Endothelial cell (in vitro differentiated cells): ENCODE measurements around the gene SSNA1. TPM values are rescaled to one million over a fixed set of nuclear protein-coding genes. Genes with fewer than 3 reads are reported as not detected.

ENCODE experiments used
- DNase-seq: peaks from one replicate; pipeline ENCODE4 v3.0.0; 2021; ENCODE audit warnings: low spot score
- H3K27ac Mint-ChIP-seq: one replicate; pipeline ENCODE4 v1.8.0; 2021; ENCODE audit warnings: mixed read lengths, inconsistent platforms; ENCODE audit not compliant: unreplicated experiment
- H3K27me3 Mint-ChIP-seq: one replicate; pipeline ENCODE4 v1.8.0; 2021; ENCODE audit warnings: mild to moderate bottlenecking, moderate library complexity, mixed read lengths, inconsistent platforms; ENCODE audit not compliant: unreplicated experiment
- H3K36me3 Mint-ChIP-seq: one replicate; pipeline ENCODE4 v1.8.0; 2021; ENCODE audit warnings: mild to moderate bottlenecking, low read depth, mixed read lengths, inconsistent platforms; ENCODE audit not compliant: unreplicated experiment
- H3K4me1 Mint-ChIP-seq: one replicate; pipeline ENCODE4 v1.8.0; 2021; ENCODE audit warnings: mild to moderate bottlenecking, mixed read lengths, inconsistent platforms; ENCODE audit not compliant: unreplicated experiment
- H3K4me3 Mint-ChIP-seq: one replicate; pipeline ENCODE4 v1.8.0; 2021; ENCODE audit warnings: mild to moderate bottlenecking, mixed read lengths, inconsistent platforms; ENCODE audit not compliant: unreplicated experiment
- H3K9me3 Mint-ChIP-seq: one replicate; pipeline ENCODE4 v1.8.0; 2021; ENCODE audit warnings: mixed read lengths, inconsistent platforms; ENCODE audit not compliant: unreplicated experiment
- total RNA-seq: library from RNA; stranded (reverse); fragmentation: NEBNext Ultra II Directional; extraction: Animal tissue kit (Norgen Biotek cat#: 25700); gene quantifications from one replicate; pipeline ENCODE4 v1.2.1, GENCODE V29; 2021; ENCODE audit not compliant: unreplicated experiment
- TF ChIP-seq, protein P1 (sequence below): fragments of 200-600 bp; sonication (generic); IDR thresholded peaks from one replicate; pipeline ENCODE4 v1.5.0; 2021; ENCODE audit warnings: antibody characterized with exemption; ENCODE audit not compliant: unreplicated experiment

Gene SSNA1
- total RNA-seq, 1 donor from 2014 or later: 53.8 TPM

DNA sequence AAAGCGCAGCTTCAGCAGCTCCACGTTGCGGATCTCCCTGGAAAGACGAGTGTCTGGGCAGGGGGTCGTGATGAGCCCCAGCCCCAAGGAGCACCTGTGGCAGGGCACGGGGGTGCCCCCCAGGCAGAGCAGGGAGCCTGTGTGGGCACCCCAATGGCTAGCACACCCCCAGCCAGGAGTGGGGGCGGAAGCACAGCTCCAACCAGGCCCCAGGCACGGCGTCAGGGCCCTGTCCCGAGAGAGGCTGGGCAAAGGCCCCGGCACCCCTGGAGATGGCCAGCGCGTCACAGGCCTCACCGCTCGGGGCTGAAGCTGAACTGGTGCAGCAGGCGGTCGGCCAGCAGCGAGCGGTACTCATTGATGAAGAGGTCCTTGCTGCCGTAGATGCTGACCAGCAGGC is 8.0 kb upstream of the SSNA1 start:
- Mint-ChIP-seq H3K4me1 (no peaks in the 10 kb centered on the region), H3K9me3 (no peaks in the 10 kb centered on the region), H3K36me3 (peaks cover 19% of the 10 kb centered on the region), H3K27me3 (peaks cover 11% of the 10 kb centered on the region), H3K27ac (no peak overlapping the region), H3K4me3 (no peak overlapping the region)
- TF ChIP-seq, protein P1, sequence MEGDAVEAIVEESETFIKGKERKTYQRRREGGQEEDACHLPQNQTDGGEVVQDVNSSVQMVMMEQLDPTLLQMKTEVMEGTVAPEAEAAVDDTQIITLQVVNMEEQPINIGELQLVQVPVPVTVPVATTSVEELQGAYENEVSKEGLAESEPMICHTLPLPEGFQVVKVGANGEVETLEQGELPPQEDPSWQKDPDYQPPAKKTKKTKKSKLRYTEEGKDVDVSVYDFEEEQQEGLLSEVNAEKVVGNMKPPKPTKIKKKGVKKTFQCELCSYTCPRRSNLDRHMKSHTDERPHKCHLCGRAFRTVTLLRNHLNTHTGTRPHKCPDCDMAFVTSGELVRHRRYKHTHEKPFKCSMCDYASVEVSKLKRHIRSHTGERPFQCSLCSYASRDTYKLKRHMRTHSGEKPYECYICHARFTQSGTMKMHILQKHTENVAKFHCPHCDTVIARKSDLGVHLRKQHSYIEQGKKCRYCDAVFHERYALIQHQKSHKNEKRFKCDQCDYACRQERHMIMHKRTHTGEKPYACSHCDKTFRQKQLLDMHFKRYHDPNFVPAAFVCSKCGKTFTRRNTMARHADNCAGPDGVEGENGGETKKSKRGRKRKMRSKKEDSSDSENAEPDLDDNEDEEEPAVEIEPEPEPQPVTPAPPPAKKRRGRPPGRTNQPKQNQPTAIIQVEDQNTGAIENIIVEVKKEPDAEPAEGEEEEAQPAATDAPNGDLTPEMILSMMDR: no peak
- no peak for DNase-seq

DNA sequence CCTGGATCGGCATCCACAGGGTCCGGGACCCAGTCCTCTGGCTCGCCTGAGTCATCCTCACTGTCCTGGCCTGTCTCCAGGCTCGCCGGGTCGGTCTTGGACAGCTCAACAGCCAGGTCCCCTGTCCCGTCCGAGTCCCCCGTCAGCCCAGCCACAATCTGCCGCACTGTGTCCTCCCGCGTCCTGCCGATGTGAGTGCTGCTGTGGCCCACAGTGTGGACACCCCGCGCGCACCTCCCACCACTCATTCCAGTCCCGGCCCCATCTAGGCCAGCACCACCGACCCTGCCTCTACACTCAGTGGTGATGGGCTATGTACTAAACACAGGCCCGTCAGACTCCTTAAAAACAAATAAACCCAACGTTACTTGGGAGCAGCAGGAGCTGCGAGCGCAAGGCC is 6.8 kb upstream of the SSNA1 start:
- no peaks in the 10 kb centered on the region for H3K4me1 Mint-ChIP-seq
- peak overlapping the region; percentile 31 for H3K27ac Mint-ChIP-seq
- H3K9me3 Mint-ChIP-seq: no peaks in the 10 kb centered on the region
- peaks cover 6% of the 10 kb centered on the region for H3K27me3 Mint-ChIP-seq
- TF ChIP-seq, protein P1: no peak
- DNase-seq: no peak
- peaks cover 19% of the 10 kb centered on the region for H3K36me3 Mint-ChIP-seq
- H3K4me3 Mint-ChIP-seq: peak overlapping the region; percentile 78

DNA sequence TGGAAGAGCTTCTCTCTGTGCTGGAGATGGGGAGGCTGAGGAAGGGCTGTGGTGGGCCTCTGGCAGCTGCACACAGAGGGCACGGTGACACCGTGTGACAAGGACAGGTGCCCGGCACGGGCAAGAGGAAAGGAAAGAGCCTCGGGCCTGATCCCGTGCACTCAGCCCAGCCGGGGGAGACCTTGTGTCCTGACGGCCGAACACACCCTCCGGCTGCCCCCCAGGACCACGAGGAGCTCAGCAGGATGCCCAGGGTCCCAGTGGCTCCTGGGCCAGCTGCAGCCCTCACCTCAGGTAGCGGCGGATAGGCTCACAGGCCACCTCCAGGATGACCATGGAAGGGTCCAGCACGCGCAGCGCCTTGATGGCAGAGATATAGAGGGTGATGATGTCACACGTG is 5.6 kb upstream of the SSNA1 start:
- H3K9me3 Mint-ChIP-seq: no peaks in the 10 kb centered on the region
- peaks cover 2% of the 10 kb centered on the region for H3K27me3 Mint-ChIP-seq
- no peak overlapping the region for H3K4me3 Mint-ChIP-seq
- DNase-seq: no peak
- H3K36me3 Mint-ChIP-seq: peaks cover 12% of the 10 kb centered on the region
- TF ChIP-seq, protein P1: no peak
- H3K27ac Mint-ChIP-seq: no peak overlapping the region
- H3K4me1 Mint-ChIP-seq: peaks cover 5% of the 10 kb centered on the region

DNA sequence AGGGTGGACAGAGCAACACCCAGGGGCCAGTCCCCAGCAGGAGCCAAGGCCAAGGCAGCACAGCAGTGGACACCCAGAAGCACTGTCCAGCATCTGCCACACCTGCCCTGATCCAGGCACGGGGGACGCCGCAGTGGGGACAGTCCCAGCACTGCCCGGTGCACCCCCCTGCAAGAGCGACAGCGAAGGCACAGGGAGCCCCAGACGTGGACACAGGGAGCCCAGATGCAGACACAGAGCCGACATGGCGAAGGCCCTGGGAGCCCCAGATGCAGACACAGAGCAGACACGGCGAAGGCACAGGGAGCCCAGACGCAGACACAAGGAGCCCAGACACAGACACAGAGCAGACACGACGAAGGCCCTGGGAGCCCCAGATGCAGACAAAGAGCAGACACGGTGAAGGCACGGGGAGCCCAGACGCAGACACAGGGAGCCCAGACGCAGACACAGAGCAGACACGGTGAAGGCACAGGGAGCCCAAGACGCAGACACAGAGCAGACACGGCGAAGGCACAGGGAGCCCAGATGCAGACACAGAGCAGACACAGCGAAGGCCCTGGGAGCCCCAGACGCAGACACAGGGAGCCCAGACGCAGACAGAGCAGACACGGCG is 4.4 kb upstream of the SSNA1 start:
- Mint-ChIP-seq H3K4me1 (peaks cover 7% of the 10 kb centered on the region), H3K4me3 (peak overlapping the region; percentile 68), H3K27me3 (peaks cover 2% of the 10 kb centered on the region), H3K9me3 (no peaks in the 10 kb centered on the region), H3K27ac (no peak overlapping the region), H3K36me3 (peaks cover 11% of the 10 kb centered on the region)
- no peak for DNase-seq
- TF ChIP-seq, protein P1: no peak

DNA sequence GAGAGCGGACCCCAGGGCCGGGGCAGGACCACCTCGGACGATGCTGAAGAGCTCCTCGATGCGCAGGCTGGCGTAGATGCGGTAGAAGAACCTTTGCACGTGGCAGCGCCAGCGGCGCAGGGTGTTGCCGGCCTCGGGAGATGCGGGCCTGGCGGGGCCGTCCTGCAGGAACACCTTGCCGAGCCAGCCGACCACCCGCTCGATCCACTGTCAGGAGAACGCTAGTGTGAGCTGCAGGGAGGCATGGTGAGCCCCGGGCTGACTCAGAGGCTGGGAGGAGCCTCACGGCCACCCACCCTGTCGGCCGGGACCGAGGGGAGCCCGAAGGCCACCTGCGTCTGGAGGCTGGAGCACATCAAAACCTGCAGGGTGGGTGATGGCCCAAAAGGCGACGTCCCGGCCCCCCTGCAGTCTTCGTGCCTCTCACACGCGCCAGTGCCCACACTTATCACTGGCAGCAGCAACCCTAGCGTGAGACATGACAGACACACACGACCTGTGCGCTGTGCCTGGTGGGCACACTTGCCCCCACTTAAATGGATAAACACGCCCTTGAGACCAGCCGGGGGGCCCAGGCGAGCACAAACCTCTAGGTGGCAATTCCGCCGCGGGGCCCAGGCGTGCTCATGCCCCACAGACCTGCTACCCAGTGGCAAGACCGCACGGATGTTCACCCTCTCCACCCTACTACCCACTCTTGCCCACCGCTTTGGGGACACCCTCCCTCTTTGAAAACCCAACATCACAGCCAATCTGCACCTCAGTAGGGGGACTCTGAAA is 3.4 kb upstream of the SSNA1 start:
- Mint-ChIP-seq H3K36me3 (peaks cover 11% of the 10 kb centered on the region), H3K9me3 (no peaks in the 10 kb centered on the region), H3K27ac (no peak overlapping the region), H3K4me3 (peak overlapping the region; percentile 7), H3K27me3 (peaks cover 6% of the 10 kb centered on the region), H3K4me1 (peaks cover 11% of the 10 kb centered on the region)
- TF ChIP-seq, protein P1: no peak
- DNase-seq: no peak
